Measurements from ENCODE around the gene IGFLR1.

DNA sequence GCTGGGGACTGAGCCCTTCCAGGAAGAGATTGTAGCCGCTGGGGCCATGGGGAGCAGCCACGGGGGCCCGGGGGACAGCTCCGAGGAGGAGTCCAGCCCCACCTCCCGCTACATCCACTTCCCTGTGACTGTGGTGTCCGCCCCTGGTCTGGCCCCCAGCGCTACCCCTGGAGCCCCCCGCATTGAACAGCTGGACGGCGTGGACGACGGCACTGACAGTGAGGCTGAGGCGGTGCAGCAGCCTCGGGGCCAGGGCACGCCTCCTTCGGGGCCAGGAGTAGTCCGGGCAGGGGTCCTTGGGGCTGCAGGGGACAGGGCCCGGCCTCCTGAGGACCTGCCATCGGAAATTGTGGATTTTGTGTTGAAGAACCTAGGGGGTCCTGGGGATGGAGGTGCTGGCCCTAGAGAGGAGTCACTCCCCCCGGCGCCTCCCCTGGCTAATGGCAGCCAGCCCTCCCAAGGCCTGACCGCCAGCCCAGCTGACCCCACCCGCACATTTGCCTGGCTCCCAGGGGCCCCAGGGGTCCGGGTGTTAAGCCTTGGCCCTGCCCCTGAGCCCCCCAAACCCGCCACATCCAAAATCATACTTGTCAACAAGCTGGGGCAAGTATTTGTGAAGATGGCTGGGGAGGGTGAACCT is 9.6 kb downstream of the IGFLR1 start:
- TF ChIP-seq, protein P1, sequence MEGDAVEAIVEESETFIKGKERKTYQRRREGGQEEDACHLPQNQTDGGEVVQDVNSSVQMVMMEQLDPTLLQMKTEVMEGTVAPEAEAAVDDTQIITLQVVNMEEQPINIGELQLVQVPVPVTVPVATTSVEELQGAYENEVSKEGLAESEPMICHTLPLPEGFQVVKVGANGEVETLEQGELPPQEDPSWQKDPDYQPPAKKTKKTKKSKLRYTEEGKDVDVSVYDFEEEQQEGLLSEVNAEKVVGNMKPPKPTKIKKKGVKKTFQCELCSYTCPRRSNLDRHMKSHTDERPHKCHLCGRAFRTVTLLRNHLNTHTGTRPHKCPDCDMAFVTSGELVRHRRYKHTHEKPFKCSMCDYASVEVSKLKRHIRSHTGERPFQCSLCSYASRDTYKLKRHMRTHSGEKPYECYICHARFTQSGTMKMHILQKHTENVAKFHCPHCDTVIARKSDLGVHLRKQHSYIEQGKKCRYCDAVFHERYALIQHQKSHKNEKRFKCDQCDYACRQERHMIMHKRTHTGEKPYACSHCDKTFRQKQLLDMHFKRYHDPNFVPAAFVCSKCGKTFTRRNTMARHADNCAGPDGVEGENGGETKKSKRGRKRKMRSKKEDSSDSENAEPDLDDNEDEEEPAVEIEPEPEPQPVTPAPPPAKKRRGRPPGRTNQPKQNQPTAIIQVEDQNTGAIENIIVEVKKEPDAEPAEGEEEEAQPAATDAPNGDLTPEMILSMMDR (IDR thresholded peaks at IDR 0.05 in 4 of 5, conservative IDR thresholded peaks at IDR 0.05 in 1 of 5): no peak
- no peak for TF ChIP-seq POLR2A (IDR thresholded peaks at IDR 0.05)
